Calu3 (cell line): Measurements from ENCODE around the gene RYR1. TPM values are rescaled to one million over a fixed set of nuclear protein-coding genes. Genes with fewer than 3 reads are reported as not detected.
"Not testable (repeated sequence)": the region's sequence is repeated elsewhere in the genome, so short reads cannot be mapped to it uniquely, and the experiment has no call there.

Experiments
- BruUV-seq: library from RNA; stranded (reverse); fragments of 400-500 nt; replicated peaks from 2 replicates; lab custom pipeline; 2021; lab: Mats Ljungman, UMichigan
- CTCF ChIA-PET: fragments of 300-600 bp; sonication (Branson Sonifier 250); formaldehyde crosslinking; loops from one replicate; lab custom pipeline; 2022; ENCODE audit warnings: antibody characterized with exemption; lab: Charles Lee
- DNase-seq: peaks from one replicate; pipeline ENCODE4 v3.0.0; 2022
- H3K27ac Mint-ChIP-seq: one replicate; pipeline ENCODE4 v1.8.0; 2022; ENCODE audit warnings: mixed read lengths; ENCODE audit not compliant: unreplicated experiment
- H3K27me3 Mint-ChIP-seq: one replicate; pipeline ENCODE4 v1.8.0; 2022; ENCODE audit warnings: mixed read lengths; ENCODE audit not compliant: unreplicated experiment
- H3K36me3 Mint-ChIP-seq: one replicate; pipeline ENCODE4 v1.8.0; 2022; ENCODE audit warnings: mild to moderate bottlenecking, moderate library complexity, mixed read lengths; ENCODE audit not compliant: insufficient read depth, unreplicated experiment
- H3K4me1 Mint-ChIP-seq: one replicate; pipeline ENCODE4 v1.8.0; 2022; ENCODE audit warnings: mild to moderate bottlenecking, low read depth, mixed read lengths; ENCODE audit not compliant: unreplicated experiment
- H3K4me3 Mint-ChIP-seq: one replicate; pipeline ENCODE4 v1.8.0; 2022; ENCODE audit warnings: mild to moderate bottlenecking, low read depth, moderate library complexity, mixed read lengths; ENCODE audit not compliant: unreplicated experiment
- H3K9me3 Mint-ChIP-seq: one replicate; pipeline ENCODE4 v1.8.0; 2022; ENCODE audit warnings: low read depth, mixed read lengths; ENCODE audit not compliant: unreplicated experiment
- CTCF ChIP-seq: fragments of 200-600 bp; IDR thresholded peaks from one replicate; pipeline ENCODE4 v1.8.0; 2022; ENCODE audit warnings: antibody characterized with exemption; ENCODE audit not compliant: unreplicated experiment
- intact Hi-C: fragments of 100-400 bp; cut with micrococcal nuclease; formaldehyde crosslinking; loops from one replicate; pipeline ENCODE4 v1.10.0; 2022; ENCODE audit not compliant: unreplicated experiment
- total RNA-seq: library from RNA; stranded (reverse); gene quantifications from 2 replicates; pipeline ENCODE4 v1.2.3, GENCODE V29; 2022

RYR1 gene
- total RNA-seq, 1 experiment from 2014 or later, result 1.4 TPM

GRCh38 chr19:38551450-38551813, 117.9 kb downstream of the RYR1 start:
- no peak overlapping the region for H3K27ac Mint-ChIP-seq

GRCh38 chr19:38553239-38553638, 119.7 kb downstream of the RYR1 start:
- CTCF ChIA-PET, result interaction anchor here (0.7 kb wide), 1 partner anchor 248 kb away, joined by 5 read pairs; no protein-coding TSS in a partner anchor

More at GRCh38 chr19:38551450-38551813, 117.9 kb downstream of the RYR1 start:
- no peaks in the 10 kb centered on the region for H3K9me3 Mint-ChIP-seq
- no peak overlapping the region for H3K4me3 Mint-ChIP-seq
- no TSS peak for BruUV-seq
- no peaks in the 10 kb centered on the region for H3K4me1 Mint-ChIP-seq
- intact Hi-C loops, result no loop called here
- peaks cover 30% of the 10 kb centered on the region for H3K27me3 Mint-ChIP-seq
- no peaks in the 10 kb centered on the region for H3K36me3 Mint-ChIP-seq
- no peak for TF ChIP-seq CTCF
- CTCF ChIA-PET, result no interaction called here
- DNase-seq, result no peak

GRCh38 chr19:38554676-38555141, 121.2 kb downstream of the RYR1 start:
- Mint-ChIP-seq H3K4me3 (no peak overlapping the region), H3K27ac (no peak overlapping the region), H3K36me3 (no peaks in the 10 kb centered on the region), H3K9me3 (no peaks in the 10 kb centered on the region), H3K4me1 (peaks cover 9% of the 10 kb centered on the region), H3K27me3 (peaks cover 26% of the 10 kb centered on the region)
- intact Hi-C loops, result no loop called here
- no TSS peak for BruUV-seq
- DNase-seq, result no peak
- CTCF ChIA-PET, result interaction anchor here (0.7 kb wide), 1 partner anchor 85 kb away, joined by 4 read pairs; no protein-coding TSS in a partner anchor
- no peak for TF ChIP-seq CTCF

More at GRCh38 chr19:38553239-38553638, 119.7 kb downstream of the RYR1 start:
- H3K4me1 Mint-ChIP-seq, BruUV-seq, H3K27ac Mint-ChIP-seq, H3K36me3 Mint-ChIP-seq, DNase-seq, intact Hi-C loops, H3K9me3 Mint-ChIP-seq, H3K4me3 Mint-ChIP-seq: not testable (repeated sequence)
- peaks cover 30% of the 10 kb centered on the region for H3K27me3 Mint-ChIP-seq

GRCh38 chr19:38555200-38555599, 121.7 kb downstream of the RYR1 start:
- TF ChIP-seq CTCF, result no peak
- Mint-ChIP-seq H3K4me1 (peaks cover 9% of the 10 kb centered on the region), H3K27ac (no peak overlapping the region), H3K4me3 (no peak overlapping the region), H3K36me3 (no peaks in the 10 kb centered on the region), H3K9me3 (no peaks in the 10 kb centered on the region), H3K27me3 (peaks cover 21% of the 10 kb centered on the region)
- no TSS peak for BruUV-seq
- intact Hi-C loops, result no loop called here
- no peak for DNase-seq
- CTCF ChIA-PET, result interaction anchor here (0.7 kb wide), 1 partner anchor 85 kb away, joined by 4 read pairs; no protein-coding TSS in a partner anchor

- intact Hi-C loops, result no loop called here
- H3K27me3 Mint-ChIP-seq, result peaks cover 11% of the 10 kb centered on the region
- no peak for TF ChIP-seq CTCF
- no peak overlapping the region for H3K4me3 Mint-ChIP-seq
- no peaks in the 10 kb centered on the region for H3K36me3 Mint-ChIP-seq
- no peak overlapping the region for H3K27ac Mint-ChIP-seq
- peaks cover 9% of the 10 kb centered on the region for H3K4me1 Mint-ChIP-seq
- no peaks in the 10 kb centered on the region for H3K9me3 Mint-ChIP-seq
- DNase-seq, result peak; percentile 20
- CTCF ChIA-PET, result interaction anchor here (0.6 to 1.4 kb wide), 6 partner anchors 13 to 387 kb away, joined by 3 read pairs; partner anchors contain the start of gene EIF3K
- no TSS peak for BruUV-seq
These were observed 123.2 kb downstream of the RYR1 start for GRCh38 chr19:38556521-38557174.
